ENCODE results near the gene SOWAHD. TPM values are rescaled to one million over a fixed set of nuclear protein-coding genes. Genes with fewer than 3 reads are reported as not detected.

Gene SOWAHD, protein sequence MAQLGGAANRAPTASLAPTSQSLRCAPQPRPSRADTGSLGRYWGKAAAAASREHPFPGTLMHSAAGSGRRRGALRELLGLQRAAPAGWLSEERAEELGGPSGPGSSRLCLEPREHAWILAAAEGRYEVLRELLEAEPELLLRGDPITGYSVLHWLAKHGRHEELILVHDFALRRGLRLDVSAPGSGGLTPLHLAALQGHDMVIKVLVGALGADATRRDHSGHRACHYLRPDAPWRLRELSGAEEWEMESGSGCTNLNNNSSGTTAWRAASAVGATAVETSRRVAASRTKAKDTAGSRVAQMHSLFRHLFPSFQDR
- not detected for total RNA-seq

- intact Hi-C loops (cut with DNase I) = no loop called here
- Histone ChIP-seq H3K4me3 (peak within 1 kb of the TSS; percentile 50 to 58), H3K27me3 (no peaks in the 10 kb centered on the region), H3K9me3 (no peaks in the 10 kb centered on the region), H3K36me3 (no peaks in the 10 kb centered on the region), H3K4me1 (no peaks in the 10 kb centered on the region), H3K27ac (no peak within 1 kb of the TSS)
- no peak for DNase-seq (ENCODE audit: extremely low spot score in 2 of 2)
- TF ChIP-seq POLR2AphosphoS5 (IDR thresholded peaks at IDR 0.05; ENCODE audit: insufficient read depth in 1 of 2, low read depth in 1 of 2) (peak in 1 of 2 donors; percentile 31), POLR2A (IDR thresholded peaks at IDR 0.05) (no peak)
- TF ChIP-seq, protein P1, sequence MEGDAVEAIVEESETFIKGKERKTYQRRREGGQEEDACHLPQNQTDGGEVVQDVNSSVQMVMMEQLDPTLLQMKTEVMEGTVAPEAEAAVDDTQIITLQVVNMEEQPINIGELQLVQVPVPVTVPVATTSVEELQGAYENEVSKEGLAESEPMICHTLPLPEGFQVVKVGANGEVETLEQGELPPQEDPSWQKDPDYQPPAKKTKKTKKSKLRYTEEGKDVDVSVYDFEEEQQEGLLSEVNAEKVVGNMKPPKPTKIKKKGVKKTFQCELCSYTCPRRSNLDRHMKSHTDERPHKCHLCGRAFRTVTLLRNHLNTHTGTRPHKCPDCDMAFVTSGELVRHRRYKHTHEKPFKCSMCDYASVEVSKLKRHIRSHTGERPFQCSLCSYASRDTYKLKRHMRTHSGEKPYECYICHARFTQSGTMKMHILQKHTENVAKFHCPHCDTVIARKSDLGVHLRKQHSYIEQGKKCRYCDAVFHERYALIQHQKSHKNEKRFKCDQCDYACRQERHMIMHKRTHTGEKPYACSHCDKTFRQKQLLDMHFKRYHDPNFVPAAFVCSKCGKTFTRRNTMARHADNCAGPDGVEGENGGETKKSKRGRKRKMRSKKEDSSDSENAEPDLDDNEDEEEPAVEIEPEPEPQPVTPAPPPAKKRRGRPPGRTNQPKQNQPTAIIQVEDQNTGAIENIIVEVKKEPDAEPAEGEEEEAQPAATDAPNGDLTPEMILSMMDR (IDR thresholded peaks at IDR 0.05) = no peak
Measured at GRCh38 chrX:119757979-119758730, at the start of gene SOWAHD. Gene SOWAHD (plus strand): TSS chrX:119758588. CDS start chrX:119758668, 80 bp downstream.

DNA sequence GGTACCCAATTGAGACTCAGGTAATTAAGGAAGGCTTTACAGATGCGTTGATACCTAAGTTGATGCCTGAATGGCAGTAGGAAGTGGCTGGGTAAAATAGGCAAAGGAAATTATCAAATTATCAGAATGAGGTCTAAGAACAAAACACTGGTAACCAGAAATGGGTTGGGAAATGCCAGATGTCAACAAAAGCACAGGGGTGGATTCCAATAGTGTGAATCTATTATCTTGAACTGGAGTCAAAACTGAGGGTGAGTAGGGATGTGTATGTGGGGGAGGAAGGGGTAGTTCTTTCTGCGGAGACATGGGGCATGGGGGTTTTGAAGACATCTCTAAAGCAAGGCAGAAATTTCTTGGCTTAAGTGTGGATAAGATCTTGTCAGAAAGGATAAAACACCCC, 49.5 kb upstream of the SOWAHD start:
- Histone ChIP-seq H3K27me3 (no peaks in the 10 kb centered on the region), H3K9me3 (no peaks in the 10 kb centered on the region), H3K36me3 (no peaks in the 10 kb centered on the region), H3K4me1 (no peaks in the 10 kb centered on the region), H3K27ac (no peak overlapping the region), H3K4me3 (no peak overlapping the region)
- no peak for DNase-seq (ENCODE audit: extremely low spot score in 2 of 2)
- intact Hi-C loops (cut with DNase I) = no loop called here
- TF ChIP-seq, protein P1 (IDR thresholded peaks at IDR 0.05) = no peak
- TF ChIP-seq POLR2AphosphoS5 (IDR thresholded peaks at IDR 0.05; ENCODE audit: insufficient read depth in 1 of 2, low read depth in 1 of 2) (no peak), POLR2A (IDR thresholded peaks at IDR 0.05) (no peak)

DNA sequence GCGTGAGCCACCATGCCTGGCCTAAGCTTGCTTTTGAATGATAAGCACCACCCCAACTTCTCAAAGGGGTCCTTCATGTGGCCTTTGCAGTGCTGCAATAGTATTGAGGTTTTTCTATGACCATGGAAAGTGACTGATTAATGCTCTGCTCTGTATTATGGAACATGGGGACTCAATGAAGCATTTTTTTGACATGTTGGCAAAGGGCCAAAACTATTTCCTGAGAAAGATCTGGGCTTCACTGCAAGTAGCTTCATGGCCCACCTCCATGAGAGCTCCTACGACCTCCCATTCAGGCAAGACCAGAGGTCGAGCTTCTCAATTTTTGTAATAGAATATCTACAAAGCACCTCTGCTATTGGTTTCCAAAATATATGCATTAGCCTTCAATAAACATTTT, 48.8 kb upstream of the SOWAHD start:
- Histone ChIP-seq H3K27ac (no peak overlapping the region), H3K9me3 (no peaks in the 10 kb centered on the region), H3K27me3 (no peaks in the 10 kb centered on the region), H3K36me3 (no peaks in the 10 kb centered on the region), H3K4me3 (no peak overlapping the region), H3K4me1 (no peaks in the 10 kb centered on the region)
- intact Hi-C loops (cut with DNase I) = no loop called here
- TF ChIP-seq, protein P1 (IDR thresholded peaks at IDR 0.05) = no peak
- TF ChIP-seq POLR2A (IDR thresholded peaks at IDR 0.05) = no peak
- no peak for TF ChIP-seq POLR2AphosphoS5 (IDR thresholded peaks at IDR 0.05; ENCODE audit: insufficient read depth in 1 of 2, low read depth in 1 of 2)
- DNase-seq (ENCODE audit: extremely low spot score in 2 of 2) = no peak

DNA sequence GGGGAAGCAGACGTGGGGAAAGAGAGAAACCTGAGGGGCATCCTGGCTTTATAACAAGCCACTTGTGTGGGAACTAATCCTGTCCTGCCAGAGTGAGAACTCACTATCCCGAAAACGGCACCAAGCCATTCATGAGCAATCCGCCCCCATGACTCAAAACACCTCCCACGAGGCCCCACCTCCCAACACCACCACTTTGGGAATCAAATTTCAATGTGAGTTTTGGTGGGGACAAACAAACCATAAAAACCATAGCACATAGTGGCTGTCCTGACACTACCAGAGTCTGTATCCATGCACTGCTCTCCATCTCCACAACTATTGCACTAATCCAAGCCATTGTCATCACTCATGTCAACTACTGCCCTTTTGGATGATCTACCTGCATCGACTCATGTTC, 36.9 kb upstream of the SOWAHD start:
- Histone ChIP-seq H3K9me3 (no peaks in the 10 kb centered on the region), H3K4me3 (no peak overlapping the region), H3K27ac (no peak overlapping the region), H3K36me3 (no peaks in the 10 kb centered on the region), H3K4me1 (no peaks in the 10 kb centered on the region), H3K27me3 (no peaks in the 10 kb centered on the region)
- TF ChIP-seq, protein P1 (IDR thresholded peaks at IDR 0.05) = no peak
- no peak for TF ChIP-seq POLR2AphosphoS5 (IDR thresholded peaks at IDR 0.05; ENCODE audit: insufficient read depth in 1 of 2, low read depth in 1 of 2)
- no peak for DNase-seq (ENCODE audit: extremely low spot score in 2 of 2)
- intact Hi-C loops (cut with DNase I) = no loop called here

DNA sequence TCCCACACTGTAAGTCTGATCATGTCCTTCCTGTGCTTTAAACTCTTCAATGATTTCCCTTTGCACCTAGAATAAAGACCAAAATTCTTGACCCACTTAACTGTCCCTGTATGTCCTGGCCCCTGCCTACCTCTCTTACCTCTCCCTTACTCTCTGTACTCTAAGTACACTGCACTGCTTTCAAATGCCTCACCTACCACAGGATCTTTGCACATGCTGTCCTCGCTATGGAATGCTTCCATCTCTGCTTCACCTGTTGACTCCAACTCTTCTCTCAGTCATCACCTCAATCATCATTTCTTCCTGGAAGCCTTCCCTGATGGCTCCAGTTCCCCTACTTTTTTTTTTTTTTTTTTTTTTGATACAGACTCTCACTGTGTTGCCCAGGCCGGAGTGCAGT, 36.5 kb upstream of the SOWAHD start:
- DNase-seq (ENCODE audit: extremely low spot score in 2 of 2) = no peak
- no peaks in the 10 kb centered on the region for H3K36me3 ChIP-seq
- H3K27ac ChIP-seq = no peak overlapping the region
- no peaks in the 10 kb centered on the region for H3K9me3 ChIP-seq
- TF ChIP-seq POLR2A (IDR thresholded peaks at IDR 0.05) = no peak
- TF ChIP-seq, protein P1 (IDR thresholded peaks at IDR 0.05) = no peak
- TF ChIP-seq POLR2AphosphoS5 (IDR thresholded peaks at IDR 0.05; ENCODE audit: insufficient read depth in 1 of 2, low read depth in 1 of 2) = no peak
- no peak overlapping the region for H3K4me3 ChIP-seq
- intact Hi-C loops (cut with DNase I) = no loop called here
- H3K4me1 ChIP-seq = no peaks in the 10 kb centered on the region
- no peaks in the 10 kb centered on the region for H3K27me3 ChIP-seq

Measured in vagina (tissue), 2 donors.